IPS DF 4.7 (cell line): Measurements from ENCODE around the gene ZDHHC9.

Experiments used
- DNase-seq: peaks from one replicate; pipeline ENCODE4 v3.0.0-alpha.2; 2013; ENCODE audit warnings: low spot score; ENCODE audit errors: extremely low read depth

ZDHHC9 gene

DNA sequence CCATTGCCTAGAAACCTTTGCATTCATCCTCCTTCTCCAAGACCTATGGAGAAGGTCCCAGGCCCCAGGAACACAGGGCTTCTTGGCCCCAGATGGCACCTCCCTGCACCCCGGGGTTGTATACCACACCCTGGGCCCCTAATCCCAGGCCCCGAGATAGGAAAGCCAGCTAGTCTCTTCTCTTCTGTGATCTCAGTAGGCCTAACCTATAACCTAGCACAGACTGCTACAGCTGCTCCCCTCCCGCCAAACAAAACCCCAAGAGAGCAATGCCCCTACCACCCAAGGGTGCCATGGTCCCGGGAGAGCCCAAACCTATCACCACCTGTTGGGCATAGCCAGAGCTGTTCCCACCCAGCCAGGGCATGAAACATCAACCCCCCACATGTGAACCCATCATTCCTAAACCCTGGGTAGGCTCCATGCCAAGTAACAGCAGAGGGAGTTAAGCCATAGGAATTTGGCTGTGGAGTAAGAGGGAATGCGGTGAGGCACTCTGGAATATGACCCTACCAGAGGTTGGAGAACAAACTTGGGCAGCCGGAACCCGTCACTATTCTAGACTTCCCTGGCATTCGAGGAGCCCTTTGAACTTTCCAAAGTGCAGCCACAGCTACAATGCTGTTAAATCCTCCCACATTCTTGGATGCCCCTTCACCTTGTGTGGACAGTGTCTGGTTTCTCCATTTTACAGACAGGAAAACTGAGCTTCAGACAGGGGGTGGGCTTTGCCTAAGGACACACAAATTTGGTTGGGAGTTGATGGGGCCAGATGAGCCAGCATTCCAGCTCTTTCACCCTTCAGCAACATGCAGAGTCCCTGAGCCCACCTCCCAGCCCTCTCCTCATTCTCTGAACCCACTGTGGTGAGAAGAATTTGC lies 74.9 kb downstream of the ZDHHC9 start:
- DNase-seq: no peak

DNA sequence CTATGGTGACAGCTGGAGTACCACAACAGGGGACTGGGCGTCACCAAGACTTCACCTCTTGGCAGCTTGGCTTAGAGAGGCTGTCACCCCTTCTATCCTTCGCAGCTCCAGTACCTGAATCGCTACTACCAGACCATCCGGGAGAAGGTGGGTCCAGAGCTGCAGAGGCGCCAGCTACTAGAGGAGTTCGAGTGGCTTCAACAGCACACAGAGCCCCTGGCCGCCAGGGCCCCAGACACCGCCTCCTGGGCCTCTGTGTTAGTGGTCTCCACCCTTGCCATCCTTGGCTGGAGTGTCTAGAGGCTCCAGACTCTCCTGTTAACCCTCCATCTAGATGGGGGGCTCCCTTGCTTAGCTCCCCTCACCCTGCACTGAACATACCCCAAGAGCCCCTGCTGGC lies 75.5 kb downstream of the ZDHHC9 start:
- DNase-seq: no peak

DNA sequence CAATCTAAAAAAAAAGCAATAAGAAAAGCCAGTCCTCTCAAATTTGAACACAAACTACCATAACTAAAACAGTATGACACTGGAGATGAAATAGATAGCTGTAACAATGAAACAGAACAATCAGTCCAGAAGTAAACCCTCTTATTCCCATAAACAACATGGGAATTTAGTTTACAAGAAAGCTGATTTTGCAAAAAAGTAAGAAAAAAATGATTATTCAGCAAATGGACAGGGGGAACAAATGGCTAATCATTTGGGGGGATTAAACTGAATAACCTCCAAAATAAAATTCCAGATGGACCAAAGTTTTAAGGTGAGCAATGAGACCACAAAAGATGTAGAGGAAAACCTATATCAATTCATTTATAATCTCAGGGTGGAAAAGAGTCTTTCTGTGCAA lies 80.0 kb downstream of the ZDHHC9 start:
- no peak for DNase-seq

DNA sequence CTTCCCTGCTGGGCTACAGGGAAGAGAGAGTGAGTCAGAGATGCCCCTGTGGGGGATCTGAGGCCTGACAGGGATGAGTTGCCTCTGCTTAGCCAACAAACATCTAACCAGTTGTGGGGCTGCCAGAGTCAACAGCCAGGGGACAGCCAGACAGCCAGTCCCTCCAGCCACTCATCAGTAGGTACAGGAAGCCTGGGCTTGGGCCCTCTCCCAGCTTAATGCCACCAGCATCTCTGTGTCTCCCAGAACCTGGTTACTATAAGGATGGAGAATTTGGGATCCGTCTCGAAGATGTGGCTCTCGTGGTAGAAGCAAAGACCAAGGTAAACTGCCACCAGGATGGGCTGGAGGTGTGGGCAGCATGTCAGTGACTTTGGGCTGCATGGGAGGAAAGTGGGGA lies 81.2 kb downstream of the ZDHHC9 start:
- DNase-seq: no peak

DNA sequence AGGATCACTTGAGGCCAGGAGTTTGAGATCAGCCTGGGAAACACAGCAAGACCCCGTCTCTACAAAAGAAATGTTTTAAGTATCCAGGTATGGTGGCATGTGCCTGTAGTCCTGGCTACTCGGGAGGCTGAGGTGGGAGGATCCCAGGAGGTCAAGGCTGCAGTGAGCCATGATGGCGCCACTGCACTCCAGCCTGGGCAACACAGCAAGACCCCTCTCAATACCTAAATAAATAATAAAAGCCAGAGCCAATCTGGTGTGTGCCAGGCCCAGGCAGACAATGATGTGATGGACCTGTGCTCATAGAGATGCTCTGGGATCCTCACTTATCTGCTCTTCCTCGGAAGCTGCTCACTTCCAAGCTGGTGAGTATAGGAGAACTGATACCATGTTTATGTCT lies 82.1 kb downstream of the ZDHHC9 start:
- no peak for DNase-seq

DNA sequence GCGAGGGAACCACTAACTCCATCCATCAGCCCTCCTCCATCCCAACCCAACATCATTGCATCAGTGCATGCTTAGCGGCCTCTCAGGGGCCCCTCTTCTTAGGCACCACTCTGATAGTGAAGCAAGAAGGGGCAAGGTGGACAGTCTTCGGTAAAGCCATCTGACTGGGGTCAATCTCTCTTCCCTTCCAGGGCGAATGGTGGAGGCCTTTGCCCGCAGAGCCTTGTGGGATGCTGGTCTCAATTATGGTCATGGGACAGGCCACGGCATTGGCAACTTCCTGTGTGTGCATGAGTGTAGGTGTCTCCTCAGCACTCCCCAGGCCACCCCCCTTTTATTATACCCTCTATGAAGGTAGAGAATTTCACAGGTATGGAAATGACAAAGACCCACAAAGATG lies 82.7 kb downstream of the ZDHHC9 start:
- no peak for DNase-seq

DNA sequence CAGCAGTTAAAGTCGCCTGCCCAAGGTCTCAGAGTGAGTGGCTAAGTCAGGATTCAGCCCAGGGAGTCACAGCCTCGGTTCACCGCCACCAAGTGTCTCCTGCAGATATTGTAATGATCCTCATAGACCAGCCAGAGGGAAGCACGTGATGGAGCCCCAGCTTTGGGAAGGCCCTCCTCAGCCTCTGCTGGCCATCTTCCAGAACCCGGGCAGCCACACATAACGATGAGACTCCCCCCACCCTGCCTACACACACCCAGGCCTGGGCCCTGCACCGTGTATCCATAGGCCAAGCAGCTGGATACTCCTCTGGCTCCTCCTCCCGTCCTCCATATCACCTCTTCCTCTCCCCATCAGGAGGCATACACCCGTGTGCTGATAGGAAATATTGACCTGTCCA lies 83.5 kb downstream of the ZDHHC9 start:
- no peak for DNase-seq

DNA sequence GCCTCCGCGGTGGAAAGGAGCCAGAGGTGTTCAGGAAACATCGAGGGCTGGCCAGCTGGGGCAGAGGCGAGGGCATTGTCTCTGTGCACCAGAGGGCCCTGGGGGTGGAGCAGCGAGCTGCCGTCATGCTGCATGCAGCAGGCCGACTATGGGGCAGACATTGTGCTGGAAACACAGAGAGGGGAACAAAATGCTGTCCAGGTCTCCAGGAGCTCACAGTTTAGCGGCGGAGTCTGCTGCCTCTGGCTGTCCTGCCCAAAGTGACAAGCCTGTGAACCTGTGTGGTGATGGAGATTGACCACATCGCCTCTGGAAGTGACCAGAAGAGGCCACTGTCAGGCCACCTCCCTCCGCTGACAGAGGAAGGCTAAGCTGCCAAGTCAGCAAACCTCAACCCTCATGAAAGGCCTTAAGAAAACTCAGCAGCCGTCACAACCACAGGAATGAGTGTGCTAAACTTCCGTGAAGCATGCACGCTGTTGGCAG lies 84.1 kb downstream of the ZDHHC9 start:
- DNase-seq: no peak

DNA sequence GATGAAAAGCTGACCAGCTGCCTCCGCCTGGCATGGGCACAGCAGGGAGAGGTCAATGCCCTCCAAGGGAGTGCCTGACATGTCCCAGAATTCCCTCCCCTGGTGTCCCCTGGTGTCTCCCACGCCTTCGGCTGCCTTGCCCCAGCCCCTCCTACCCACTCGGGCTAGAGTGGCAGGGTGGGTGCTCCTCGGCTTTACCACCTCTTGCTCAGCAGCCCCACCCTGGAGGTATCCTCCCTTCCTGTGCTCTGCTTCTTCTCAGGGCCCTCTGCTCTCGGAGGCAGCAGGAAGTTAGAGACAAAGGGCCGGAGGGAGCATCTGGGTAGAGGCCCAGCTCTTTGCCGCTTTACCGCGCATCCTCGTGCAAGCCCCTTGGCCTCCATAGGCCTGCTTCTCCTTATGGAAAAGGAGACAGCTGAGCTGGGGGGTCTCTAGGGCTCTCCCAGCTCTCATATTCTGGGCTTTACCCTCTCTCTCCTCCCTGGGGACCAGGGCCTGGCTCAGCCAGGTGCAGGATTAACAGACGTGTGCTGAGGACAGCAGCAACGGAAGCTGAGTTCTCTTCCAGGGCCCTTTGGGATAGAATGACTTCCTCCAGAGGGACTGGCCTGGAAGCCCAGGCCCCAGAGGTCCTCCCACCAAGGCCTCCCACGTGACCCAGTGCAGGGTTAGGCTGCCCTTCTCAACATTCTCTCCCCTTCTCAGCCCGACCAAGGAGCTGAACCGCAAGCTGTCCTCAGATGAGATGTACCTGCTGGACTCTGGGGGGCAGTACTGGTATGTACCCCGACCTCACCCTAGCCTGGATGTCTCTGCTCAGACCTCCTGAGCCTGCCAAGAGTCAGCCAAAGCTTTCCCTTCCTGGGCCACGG lies 87.7 kb downstream of the ZDHHC9 start:
- no peak for DNase-seq

DNA sequence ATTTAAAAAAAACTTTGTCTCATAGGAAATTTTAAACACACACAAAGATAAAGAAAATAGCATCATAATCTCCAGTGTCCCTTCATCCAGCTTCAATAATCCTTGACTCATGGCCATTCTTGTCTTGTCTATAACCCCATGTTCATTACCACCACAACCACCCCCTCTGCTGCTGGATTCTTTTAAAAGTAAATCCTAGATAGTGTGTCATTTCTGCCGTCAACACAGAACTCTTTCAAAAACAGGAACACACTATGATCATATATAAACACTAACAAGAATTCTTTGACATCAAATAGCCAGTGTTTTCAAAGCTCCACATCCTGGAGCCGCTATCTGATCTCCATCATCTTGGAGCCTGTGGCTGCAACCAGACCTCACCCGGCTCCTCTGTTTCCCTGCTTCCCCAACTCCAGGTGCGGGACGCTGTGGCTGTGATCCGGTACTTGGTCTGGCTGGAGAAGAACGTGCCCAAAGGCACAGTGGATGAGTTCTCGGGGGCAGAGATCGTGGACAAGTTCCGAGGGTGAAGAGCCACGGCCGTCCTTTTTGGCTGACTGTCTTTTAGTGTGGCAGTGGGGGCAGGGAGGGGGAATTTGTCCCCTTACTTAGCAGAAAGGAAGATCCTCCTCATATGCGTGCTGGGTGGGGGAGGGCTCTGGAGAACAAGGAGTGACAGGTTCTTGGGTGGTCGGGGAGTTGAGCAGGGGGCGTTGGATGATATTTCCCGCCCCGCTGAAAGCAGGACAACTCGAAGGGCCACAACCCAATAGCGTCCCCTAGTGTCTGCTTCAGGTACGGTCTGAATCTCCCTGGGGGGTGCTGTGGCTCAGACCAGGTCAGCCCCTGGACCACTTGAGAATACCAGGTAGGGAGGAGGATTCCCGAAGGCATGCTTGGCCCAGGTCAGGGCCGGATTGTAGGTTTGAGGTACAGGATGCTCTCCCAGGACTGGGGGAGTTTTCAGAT lies 89.3 kb downstream of the ZDHHC9 start:
- DNase-seq: no peak
